Progenitor cell of endocrine pancreas (in vitro differentiated cells): ENCODE measurements around the gene COL11A1. TPM values are rescaled to one million over a fixed set of nuclear protein-coding genes. Genes with fewer than 3 reads are reported as not detected.
"Not testable (repeated sequence)": the region's sequence is repeated elsewhere in the genome, so short reads cannot be mapped to it uniquely, and the experiment has no call there.

Experiments
- DNase-seq: peaks from one replicate; pipeline ENCODE4 v3.0.0; 2021; ENCODE audit warnings: low spot score; ENCODE audit not compliant: unreplicated experiment
- H3K27ac Mint-ChIP-seq: 2 replicates; pipeline ENCODE4 v1.8.0; 2021; ENCODE audit warnings: mild to moderate bottlenecking, moderate library complexity, mixed read lengths
- H3K27me3 Mint-ChIP-seq: 2 replicates; pipeline ENCODE4 v1.8.0; 2021; ENCODE audit warnings: mixed read lengths
- H3K36me3 Mint-ChIP-seq: 2 replicates; pipeline ENCODE4 v1.8.0; 2022; ENCODE audit warnings: mixed read lengths; ENCODE audit not compliant: insufficient read depth
- H3K4me1 Mint-ChIP-seq: 2 replicates; pipeline ENCODE4 v1.8.0; 2021; ENCODE audit warnings: low read depth, mixed read lengths
- H3K4me3 Mint-ChIP-seq: 2 replicates; pipeline ENCODE4 v1.8.0; 2021; ENCODE audit warnings: low read depth, mild to moderate bottlenecking, moderate library complexity, mixed read lengths
- H3K9me3 Mint-ChIP-seq: 2 replicates; pipeline ENCODE4 v1.8.0; 2021; ENCODE audit warnings: low read depth, mixed read lengths
- CTCF ChIP-seq: fragments of 200-600 bp; sonication (generic); IDR thresholded peaks from one replicate; pipeline ENCODE4 v1.5.0; 2021; ENCODE audit warnings: antibody characterized with exemption, mild to moderate bottlenecking; ENCODE audit not compliant: unreplicated experiment
- total RNA-seq: library from RNA; stranded (reverse); gene quantifications from 2 replicates; pipeline ENCODE4 v1.2.1, GENCODE V29; 2021

The COL11A1 gene
- total RNA-seq, 1 donor from 2014 or later = 2.3 TPM

GRCh38 chr1:103058391-103058790 is 49.9 kb downstream of the COL11A1 start:
- Mint-ChIP-seq H3K27ac (no peak overlapping the region), H3K4me1 (peaks cover 4% of the 10 kb centered on the region), H3K9me3 (peaks cover 5% of the 10 kb centered on the region), H3K27me3 (no peaks in the 10 kb centered on the region), H3K36me3 (no peaks in the 10 kb centered on the region), H3K4me3 (no peak overlapping the region)
- no peak for TF ChIP-seq CTCF
- DNase-seq = no peak

DNA sequence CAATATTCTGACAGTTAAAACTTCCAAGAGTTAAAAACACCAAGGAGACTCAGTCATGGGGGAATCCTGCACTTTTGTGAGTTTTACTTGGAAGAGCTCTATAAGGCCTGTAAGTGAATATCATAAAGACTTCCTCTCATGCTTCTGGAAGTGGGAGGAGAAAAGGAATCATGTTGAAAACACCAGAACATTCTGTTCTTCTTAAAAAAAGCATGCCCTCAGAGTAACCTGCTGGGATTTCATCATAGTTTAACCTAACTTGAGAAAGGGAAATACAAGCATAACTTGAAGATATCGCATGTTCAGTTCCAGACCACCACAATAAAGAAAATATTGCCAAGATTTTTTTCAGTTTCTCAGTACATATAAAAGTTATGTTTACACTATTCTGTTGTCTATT is 51.9 kb downstream of the COL11A1 start:
- H3K27me3 Mint-ChIP-seq = no peaks in the 10 kb centered on the region
- DNase-seq = no peak
- peaks cover 4% of the 10 kb centered on the region for H3K4me1 Mint-ChIP-seq
- peaks cover 10% of the 10 kb centered on the region for H3K9me3 Mint-ChIP-seq
- H3K4me3 Mint-ChIP-seq = no peak overlapping the region
- H3K36me3 Mint-ChIP-seq = no peaks in the 10 kb centered on the region
- no peak overlapping the region for H3K27ac Mint-ChIP-seq
- no peak for TF ChIP-seq CTCF

GRCh38 chr1:103028110-103028509 is 80.2 kb downstream of the COL11A1 start:
- H3K4me1 Mint-ChIP-seq, DNase-seq, H3K27me3 Mint-ChIP-seq, H3K27ac Mint-ChIP-seq, H3K4me3 Mint-ChIP-seq, H3K36me3 Mint-ChIP-seq, H3K9me3 Mint-ChIP-seq: not testable (repeated sequence)

- no peak for TF ChIP-seq CTCF
- DNase-seq = no peak
- no peaks in the 10 kb centered on the region for H3K27me3 Mint-ChIP-seq
These were observed 82.4 kb downstream of the COL11A1 start for GRCh38 chr1:103025858-103026409.

DNA sequence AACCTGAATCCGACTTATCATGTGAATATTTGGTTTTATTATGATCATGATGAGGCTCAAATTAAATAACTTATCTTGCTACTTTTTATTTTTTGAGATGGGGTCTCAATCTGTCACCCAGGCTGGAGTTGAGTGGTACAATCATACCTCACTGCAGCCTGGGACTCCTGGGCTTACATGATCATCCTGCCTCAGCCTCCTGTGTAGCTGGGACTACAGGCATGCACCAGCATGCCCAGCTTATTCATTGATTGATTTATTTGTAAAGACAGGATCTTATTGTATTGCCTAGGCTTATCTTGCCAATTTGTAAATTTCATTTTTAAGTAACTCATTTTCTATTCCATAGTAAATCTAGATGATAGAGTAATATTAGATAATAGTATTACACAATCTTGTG is 84.3 kb downstream of the COL11A1 start:
- no peaks in the 10 kb centered on the region for H3K9me3 Mint-ChIP-seq
- no peak for TF ChIP-seq CTCF
- H3K4me1 Mint-ChIP-seq = no peaks in the 10 kb centered on the region
- DNase-seq = no peak
- H3K4me3 Mint-ChIP-seq = no peak overlapping the region
- no peaks in the 10 kb centered on the region for H3K27me3 Mint-ChIP-seq
- no peaks in the 10 kb centered on the region for H3K36me3 Mint-ChIP-seq
- H3K27ac Mint-ChIP-seq = no peak overlapping the region

More at GRCh38 chr1:103025858-103026409, 82.4 kb downstream of the COL11A1 start:
- H3K36me3 Mint-ChIP-seq = no peaks in the 10 kb centered on the region
- no peaks in the 10 kb centered on the region for H3K9me3 Mint-ChIP-seq
- H3K27ac Mint-ChIP-seq = no peak overlapping the region
- no peak overlapping the region for H3K4me3 Mint-ChIP-seq
- no peaks in the 10 kb centered on the region for H3K4me1 Mint-ChIP-seq

DNA sequence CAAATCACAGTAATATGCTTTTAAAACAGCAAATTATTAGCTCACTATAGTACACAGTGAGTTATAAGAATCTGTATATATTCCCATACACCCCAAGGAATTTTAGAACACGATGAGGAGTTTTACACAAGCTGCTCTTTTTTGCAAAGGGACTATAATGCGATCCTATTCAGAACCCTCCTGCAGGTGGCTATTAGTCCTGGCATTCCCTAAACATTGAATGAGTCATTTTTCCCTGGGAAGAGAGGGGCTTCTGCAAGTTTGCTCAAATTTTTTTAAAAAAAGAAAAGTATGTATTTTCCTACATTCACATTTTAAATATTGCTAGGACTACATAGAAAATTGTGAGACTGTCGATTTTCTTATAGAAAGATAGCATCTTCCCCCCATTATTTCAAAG is 106.3 kb downstream of the COL11A1 start:
- Mint-ChIP-seq H3K27ac (no peak overlapping the region), H3K36me3 (no peaks in the 10 kb centered on the region), H3K27me3 (no peaks in the 10 kb centered on the region), H3K4me1 (no peaks in the 10 kb centered on the region), H3K4me3 (no peak overlapping the region), H3K9me3 (no peaks in the 10 kb centered on the region)
- no peak for TF ChIP-seq CTCF
- no peak for DNase-seq
